ENCODE measurements around the gene LINGO1. TPM values are rescaled to one million over a fixed set of nuclear protein-coding genes. Genes with fewer than 3 reads are reported as not detected.

The LINGO1 gene
- total and polyA plus RNA-seq, 8 donors, result 0.25 to 1.3 (median 0.57) TPM; not detected in 4

- WGBS, 5 donors, result 70 to 86% (median 80%) methylated on average over 4 to 8 of the region's 8 CpGs
- no peak overlapping the region for H3K4me3 ChIP-seq
- TF ChIP-seq CTCF (IDR thresholded peaks at IDR 0.05) (no peak), POLR2A (IDR thresholded peaks at IDR 0.05) (no peak)
- H3K36me3 ChIP-seq, result no peaks in the 10 kb centered on the region
- DNase-seq, result no peak
- H3K4me1 ChIP-seq, result no peaks in the 10 kb centered on the region
- H3K27me3 ChIP-seq, result peaks cover 0 to 17% (median 0%) of the 10 kb centered on the region in 3 donors
- H3K27ac ChIP-seq, result no peak overlapping the region
- H3K9me3 ChIP-seq, result no peaks in the 10 kb centered on the region
- intact Hi-C loops (cut with DNase I; ENCODE audit: low total_unique reads), result no loop called here
Observed at GRCh38 chr15:77616072-77616471, 16.6 kb downstream of the LINGO1 start.

GRCh38 chr15:77615472-77615871 lies 17.2 kb downstream of the LINGO1 start:
- Histone ChIP-seq H3K27me3 (peaks cover 0 to 17% (median 0%) of the 10 kb centered on the region in 3 donors), H3K27ac (no peak overlapping the region), H3K4me3 (no peak overlapping the region), H3K4me1 (no peaks in the 10 kb centered on the region), H3K9me3 (no peaks in the 10 kb centered on the region), H3K36me3 (no peaks in the 10 kb centered on the region)
- intact Hi-C loops (cut with DNase I; ENCODE audit: low total_unique reads), result no loop called here
- 95 to 98% (median 96%) methylated on average over 19 to 31 of the region's 31 CpGs for WGBS, 5 donors
- TF ChIP-seq POLR2A (IDR thresholded peaks at IDR 0.05), result no peak
- no peak for TF ChIP-seq CTCF (IDR thresholded peaks at IDR 0.05)
- TF ChIP-seq POLR2AphosphoS5 (IDR thresholded peaks at IDR 0.05), result no peak
- no peak for TF ChIP-seq EP300 (IDR thresholded peaks at IDR 0.05)
- DNase-seq, result no peak

- Histone ChIP-seq H3K27ac (no peak overlapping the region), H3K9me3 (no peaks in the 10 kb centered on the region), H3K4me1 (no peaks in the 10 kb centered on the region), H3K36me3 (no peaks in the 10 kb centered on the region), H3K27me3 (peaks cover 0 to 17% (median 0%) of the 10 kb centered on the region in 3 donors), H3K4me3 (no peak overlapping the region)
- intact Hi-C loops (cut with DNase I; ENCODE audit: low total_unique reads), result no loop called here
- DNase-seq, result no peak
- TF ChIP-seq POLR2A (IDR thresholded peaks at IDR 0.05) (no peak), POLR2AphosphoS5 (IDR thresholded peaks at IDR 0.05) (no peak)
- WGBS, 5 donors, result 95 to 96% (median 96%) methylated on average over 41 to 48 of the region's 48 CpGs
Observed at GRCh38 chr15:77614251-77614806, 18.4 kb downstream of the LINGO1 start.

- DNase-seq, result no peak
- Histone ChIP-seq H3K4me1 (no peaks in the 10 kb centered on the region), H3K27me3 (peaks cover 0 to 17% (median 0%) of the 10 kb centered on the region in 3 donors), H3K27ac (no peak overlapping the region), H3K9me3 (no peaks in the 10 kb centered on the region), H3K36me3 (no peaks in the 10 kb centered on the region), H3K4me3 (no peak overlapping the region)
- intact Hi-C loops (cut with DNase I; ENCODE audit: low total_unique reads), result no loop called here
- 88 to 96% (median 94%) methylated on average over 21 to 23 of the region's 23 CpGs for whole genome bisulfite sequencing, 5 donors
- no peak for TF ChIP-seq CTCF (IDR thresholded peaks at IDR 0.05)
- TF ChIP-seq EP300 (IDR thresholded peaks at IDR 0.05), result no peak
- no peak for TF ChIP-seq POLR2A (IDR thresholded peaks at IDR 0.05)
- TF ChIP-seq POLR2AphosphoS5 (IDR thresholded peaks at IDR 0.05), result no peak
Observed at GRCh38 chr15:77613814-77614213, 18.9 kb downstream of the LINGO1 start.

DNA sequence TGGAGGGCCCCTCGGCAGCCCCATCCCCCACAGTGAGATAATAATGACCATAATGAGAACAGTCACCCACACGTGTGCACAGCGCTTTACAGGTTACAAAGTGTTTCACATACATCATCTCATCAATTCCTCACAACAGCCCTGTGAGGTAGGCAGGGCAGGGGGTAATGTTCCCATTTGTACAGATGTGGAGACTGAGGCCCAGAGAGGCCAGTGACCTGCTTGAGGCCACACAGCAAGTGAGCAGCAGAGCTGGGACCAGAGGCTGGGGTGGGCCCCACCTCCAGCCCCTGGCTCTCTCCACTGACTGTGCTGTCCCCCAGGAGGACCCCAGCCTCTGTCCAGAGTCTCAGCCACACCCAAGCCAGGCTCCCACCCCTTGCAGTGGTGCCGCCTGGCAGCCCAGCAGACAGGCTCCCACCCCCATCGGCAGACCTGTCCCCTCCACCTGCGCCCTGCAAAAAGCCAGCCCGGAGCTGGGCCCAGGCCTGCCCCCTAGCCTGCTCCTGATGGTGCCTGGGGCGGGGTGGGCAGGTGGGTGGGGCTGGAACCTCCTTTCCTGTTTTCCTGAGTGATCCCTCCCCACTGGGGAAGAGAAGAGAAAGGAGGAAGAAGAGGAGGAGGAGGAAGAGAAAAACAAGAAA lies 19.6 kb downstream of the LINGO1 start:
- H3K27me3 ChIP-seq, result peaks cover 0 to 17% (median 0%) of the 10 kb centered on the region in 3 donors
- WGBS, 5 donors, result 69 to 82% (median 75%) methylated on average over 7 to 8 of the region's 8 CpGs
- no peak overlapping the region for H3K27ac ChIP-seq
- intact Hi-C loops (cut with DNase I; ENCODE audit: low total_unique reads), result no loop called here
- no peaks in the 10 kb centered on the region for H3K36me3 ChIP-seq
- H3K9me3 ChIP-seq, result no peaks in the 10 kb centered on the region
- no peak for DNase-seq
- no peak overlapping the region for H3K4me3 ChIP-seq
- no peaks in the 10 kb centered on the region for H3K4me1 ChIP-seq
- no peak for TF ChIP-seq EP300 (IDR thresholded peaks at IDR 0.05)
- TF ChIP-seq CTCF (IDR thresholded peaks at IDR 0.05), result no peak
- no peak for TF ChIP-seq POLR2AphosphoS5 (IDR thresholded peaks at IDR 0.05)
- no peak for TF ChIP-seq POLR2A (IDR thresholded peaks at IDR 0.05)
